ENCODE measurements around the gene PPM1M.

PPM1M gene

GRCh38 chr3:52295671-52296208, 50.2 kb downstream of the PPM1M start:
- DNase-seq (ENCODE audit: low read depth in 3 of 3): no peak

- no peak for DNase-seq (ENCODE audit: low read depth in 3 of 3)
Observed at GRCh38 chr3:52297242-52298148, 51.9 kb downstream of the PPM1M start.

DNA sequence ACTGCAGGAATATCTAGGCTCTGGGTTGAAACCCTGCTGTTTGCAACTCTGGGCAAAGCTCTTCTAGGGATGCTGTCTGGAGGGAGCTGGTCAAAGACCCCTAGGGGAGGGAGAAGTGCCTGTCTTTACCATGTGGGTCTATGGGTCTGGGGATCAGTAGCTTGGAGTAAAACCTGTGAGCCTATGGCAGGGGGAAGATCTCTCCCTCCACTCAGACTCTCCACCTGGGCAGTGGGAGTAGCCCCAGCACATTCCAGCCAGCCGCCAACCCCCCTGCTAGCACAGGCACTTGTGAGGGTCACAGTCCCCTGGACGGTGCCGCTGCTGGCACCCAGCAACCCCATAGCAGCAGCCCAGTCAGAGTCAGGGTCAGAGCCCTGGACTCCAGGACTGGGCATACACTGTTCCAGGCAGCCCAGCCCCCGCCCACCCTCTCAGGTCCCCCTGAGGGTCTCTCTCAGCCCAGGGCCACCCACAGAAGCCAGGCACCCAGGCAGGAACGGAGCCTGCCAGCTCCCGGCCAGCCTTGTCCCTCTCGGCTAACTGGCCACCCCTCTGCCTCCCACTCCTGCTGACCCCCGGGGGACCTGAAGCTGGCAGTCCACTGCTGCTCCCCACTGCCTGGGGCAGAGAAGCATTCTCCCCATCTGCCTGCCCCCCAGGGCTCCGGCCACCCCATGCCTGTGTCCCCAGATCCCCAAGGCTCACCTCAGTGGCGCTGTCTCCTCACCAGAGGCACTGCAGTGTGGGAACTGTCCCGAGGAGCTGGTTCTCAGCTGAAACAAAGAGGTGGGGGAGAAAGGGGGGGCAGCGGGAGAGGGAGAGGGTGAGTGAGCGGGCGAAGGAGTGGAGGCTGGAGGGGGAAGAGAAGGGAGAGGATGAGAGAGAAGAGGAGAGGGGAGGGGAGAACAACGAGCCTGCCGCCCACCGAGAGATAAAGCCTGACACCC, 52.9 kb downstream of the PPM1M start:
- no peak for DNase-seq (ENCODE audit: low read depth in 3 of 3)

DNA sequence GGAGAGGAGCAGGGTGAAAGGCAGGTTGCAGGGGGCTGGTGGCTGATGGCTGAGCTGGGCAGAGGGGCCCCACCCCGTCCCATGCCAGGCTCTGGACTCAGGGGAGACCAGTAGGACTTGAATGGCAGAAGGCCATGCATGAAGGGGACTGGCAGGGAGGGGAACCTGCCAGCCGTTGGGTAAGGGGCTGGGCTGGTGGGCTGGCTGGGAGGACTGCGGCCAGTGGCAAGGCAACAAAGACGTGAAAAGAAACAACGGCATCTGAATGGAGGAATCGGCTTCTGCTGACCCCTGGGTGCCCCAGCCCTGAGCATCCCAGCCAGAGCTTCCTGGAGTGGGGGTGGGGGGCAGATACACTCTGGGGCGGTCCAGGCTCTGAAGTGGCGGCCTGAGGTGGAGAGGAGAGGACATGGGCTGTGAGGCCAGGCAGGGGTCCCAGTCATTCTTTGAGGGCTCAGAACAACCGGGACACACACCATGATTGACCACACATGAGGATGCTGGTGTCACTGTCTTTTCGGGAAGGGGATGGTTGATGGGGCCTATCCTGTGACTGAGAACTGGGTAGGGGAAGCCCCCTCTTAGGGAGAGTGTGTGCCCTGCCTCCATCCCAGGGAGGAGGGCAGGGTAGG, 53.8 kb downstream of the PPM1M start:
- no peak for DNase-seq (ENCODE audit: low read depth in 3 of 3)
